Measurements from ENCODE around the gene DLEU7.

DLEU7 gene

DNA sequence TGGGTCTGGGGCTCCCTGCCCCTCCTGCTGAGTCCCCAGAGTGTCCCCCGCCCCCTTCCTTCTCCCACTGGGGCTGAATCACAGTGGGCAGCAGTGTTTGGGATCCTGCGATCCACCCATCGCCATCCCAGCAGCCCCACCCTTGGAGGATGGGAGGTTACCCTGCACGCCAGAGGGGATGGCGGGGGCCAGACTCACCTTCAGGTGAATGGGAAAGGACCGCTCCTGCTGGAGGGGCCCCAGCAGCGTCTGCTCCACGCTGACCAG, 569 bp downstream of the DLEU7 start:
- DNase-seq (ENCODE audit: low spot score), result no peak

- DNase-seq (ENCODE audit: low spot score), result no peak
These were observed 1.1 kb downstream of the DLEU7 start for GRCh38 chr13:50842251-50842989.

DNA sequence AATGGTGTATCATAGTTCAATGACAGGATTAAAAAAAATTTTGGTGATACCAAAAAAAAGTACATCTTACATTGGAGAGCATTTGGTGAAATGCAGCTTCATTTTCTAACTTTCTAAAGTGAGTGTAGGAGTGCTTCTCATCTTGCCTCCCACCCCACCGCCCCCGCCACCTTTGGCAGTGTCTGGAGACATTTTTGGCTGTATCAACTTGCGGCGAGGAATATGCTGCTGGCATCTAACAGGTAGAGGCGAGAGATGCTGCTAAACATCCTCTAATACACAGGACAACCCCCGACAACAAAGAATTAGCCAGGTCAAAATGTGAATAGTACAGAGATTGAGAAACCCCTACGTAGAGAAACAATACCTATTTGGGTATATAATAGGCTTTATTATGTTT, 1.7 kb downstream of the DLEU7 start:
- DNase-seq (ENCODE audit: low spot score), result no peak

DNA sequence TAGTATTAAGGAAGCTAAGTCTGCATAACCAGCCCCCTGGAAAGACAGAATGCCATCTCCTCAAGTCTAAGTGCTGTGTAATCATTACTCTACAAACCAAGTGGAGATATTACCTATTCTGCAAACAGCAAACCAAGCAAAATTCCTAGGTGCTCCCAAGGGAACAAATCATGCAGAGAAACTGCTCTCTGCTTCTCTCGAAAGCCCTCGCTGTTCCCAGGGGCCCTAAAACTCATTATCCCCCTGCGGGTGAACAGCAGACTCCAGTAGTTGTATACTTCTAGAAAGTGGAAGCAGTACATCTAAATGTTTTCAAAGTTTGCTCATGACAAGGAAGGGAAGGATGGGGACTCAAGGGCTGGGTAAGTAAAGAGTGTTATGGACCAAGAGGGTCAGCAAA, 3.2 kb downstream of the DLEU7 start:
- no peak for DNase-seq (ENCODE audit: low spot score)

- DNase-seq (ENCODE audit: low spot score), result no peak
These were observed 3.7 kb downstream of the DLEU7 start for GRCh38 chr13:50839828-50840227.

- DNase-seq (ENCODE audit: low spot score), result no peak
These were observed 4.8 kb downstream of the DLEU7 start for GRCh38 chr13:50838701-50839100.

DNA sequence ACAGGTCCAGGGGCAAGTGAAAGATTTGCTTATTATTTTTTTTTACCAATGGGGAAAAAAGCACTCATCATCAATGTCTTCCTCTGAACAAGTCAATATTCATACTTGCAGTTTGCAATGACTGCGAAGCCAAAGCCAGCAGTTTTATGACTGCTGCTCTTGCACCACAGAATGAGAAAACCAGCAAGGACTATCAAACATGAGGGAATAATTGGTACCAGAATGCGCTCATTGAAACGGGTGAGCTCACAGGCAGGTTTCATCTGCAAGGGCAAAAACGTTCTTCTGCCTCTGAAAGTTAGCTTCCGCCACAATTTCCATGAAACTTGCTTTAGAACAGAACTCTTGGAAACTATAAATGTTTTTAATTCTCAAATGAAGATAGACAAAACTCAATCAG, 5.5 kb downstream of the DLEU7 start:
- DNase-seq (ENCODE audit: low spot score), result no peak

DNA sequence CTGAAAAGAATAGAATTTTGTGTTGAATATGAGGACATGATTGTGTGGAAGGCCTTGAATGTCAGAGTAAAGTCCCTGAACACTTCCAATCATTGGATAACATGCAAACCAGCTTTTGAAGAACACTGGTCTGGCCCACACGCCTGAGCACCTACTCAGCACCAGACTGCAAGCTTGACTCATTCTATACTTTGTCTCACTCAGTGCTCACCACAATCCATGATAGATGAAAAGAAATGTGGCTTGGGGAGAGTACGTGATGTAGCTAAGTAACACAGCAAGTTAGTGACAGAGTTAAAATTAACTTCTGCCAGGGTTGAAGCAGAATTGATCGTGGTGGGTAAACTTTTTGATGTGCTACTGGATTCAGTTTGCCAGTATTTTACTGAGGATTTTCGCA, 12.0 kb downstream of the DLEU7 start:
- no peak for DNase-seq (ENCODE audit: low spot score)

GRCh38 chr13:50829896-50830295, 13.6 kb downstream of the DLEU7 start:
- peak; percentile 40 for DNase-seq (ENCODE audit: low spot score)

DNA sequence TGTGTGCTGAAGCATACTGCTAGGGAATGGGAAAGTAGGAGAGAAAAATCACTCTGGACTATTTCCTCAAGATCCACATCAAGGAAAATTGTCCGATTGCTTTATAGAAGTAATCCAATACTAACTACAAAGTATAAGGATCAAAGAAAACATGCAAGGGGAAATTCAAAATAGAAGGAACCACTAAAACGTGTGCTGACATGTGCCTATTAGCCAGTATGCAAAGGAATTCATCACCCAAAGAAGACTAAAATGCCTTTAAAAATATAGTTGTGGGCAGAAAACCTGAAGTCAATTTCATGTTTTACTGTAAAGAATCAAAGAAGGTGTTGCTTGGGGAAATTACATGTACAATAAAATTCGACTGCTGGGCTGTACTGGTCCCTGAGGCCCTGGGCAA, 14.3 kb downstream of the DLEU7 start:
- DNase-seq (ENCODE audit: low spot score), result no peak

DNA sequence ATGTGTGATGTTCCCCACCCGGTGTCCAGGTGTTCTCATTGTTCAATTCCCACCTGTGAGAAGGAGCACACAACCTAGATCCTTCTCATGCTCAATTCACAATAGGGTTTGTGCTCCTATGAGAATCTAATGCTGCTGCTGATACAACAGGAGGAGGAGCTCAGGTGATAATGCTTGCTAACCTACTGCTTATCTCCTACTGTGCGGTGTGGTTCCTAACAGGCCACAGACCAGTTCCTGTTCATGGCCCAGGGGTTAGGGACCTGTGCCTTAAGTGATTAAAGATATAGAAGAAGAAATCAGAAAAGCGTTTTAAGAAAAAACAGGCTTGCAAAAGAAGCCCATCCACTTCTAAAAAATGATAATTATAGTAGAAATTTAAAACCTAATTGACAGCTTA, 17.5 kb downstream of the DLEU7 start:
- no peak for DNase-seq (ENCODE audit: low spot score)

- DNase-seq (ENCODE audit: low spot score), result no peak
These were observed 31.2 kb downstream of the DLEU7 start for GRCh38 chr13:50812242-50812641.

- no peak for DNase-seq (ENCODE audit: low spot score)
These were observed 32.5 kb downstream of the DLEU7 start for GRCh38 chr13:50810998-50811397.

GRCh38 chr13:50810468-50810867, 33.0 kb downstream of the DLEU7 start:
- DNase-seq (ENCODE audit: low spot score), result no peak

- no peak for DNase-seq (ENCODE audit: low spot score)
These were observed 34.1 kb downstream of the DLEU7 start for GRCh38 chr13:50809133-50810090.

DNA sequence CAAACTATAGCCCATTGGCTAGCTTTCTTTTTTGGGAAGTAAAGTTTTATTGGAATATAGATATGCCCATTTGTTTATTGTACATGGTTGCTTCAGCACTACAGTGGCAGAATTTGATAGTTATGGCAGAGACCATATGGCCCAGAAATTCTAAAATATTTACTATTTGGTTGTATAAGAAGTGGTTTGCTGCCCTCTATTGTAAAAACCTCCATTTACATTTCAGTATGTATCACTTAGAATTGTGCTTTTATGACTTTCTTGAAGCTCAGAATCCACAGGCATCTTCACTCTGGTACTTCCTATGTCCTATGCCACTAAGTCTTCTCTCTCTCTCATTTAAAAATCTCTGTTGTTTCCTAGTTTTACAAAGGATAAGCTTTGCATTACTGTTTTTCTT, 37.7 kb downstream of the DLEU7 start:
- no peak for DNase-seq (ENCODE audit: low spot score)

- DNase-seq (ENCODE audit: low spot score), result peak; percentile 91
These were observed 42.2 kb downstream of the DLEU7 start for GRCh38 chr13:50801087-50801931.

DNA sequence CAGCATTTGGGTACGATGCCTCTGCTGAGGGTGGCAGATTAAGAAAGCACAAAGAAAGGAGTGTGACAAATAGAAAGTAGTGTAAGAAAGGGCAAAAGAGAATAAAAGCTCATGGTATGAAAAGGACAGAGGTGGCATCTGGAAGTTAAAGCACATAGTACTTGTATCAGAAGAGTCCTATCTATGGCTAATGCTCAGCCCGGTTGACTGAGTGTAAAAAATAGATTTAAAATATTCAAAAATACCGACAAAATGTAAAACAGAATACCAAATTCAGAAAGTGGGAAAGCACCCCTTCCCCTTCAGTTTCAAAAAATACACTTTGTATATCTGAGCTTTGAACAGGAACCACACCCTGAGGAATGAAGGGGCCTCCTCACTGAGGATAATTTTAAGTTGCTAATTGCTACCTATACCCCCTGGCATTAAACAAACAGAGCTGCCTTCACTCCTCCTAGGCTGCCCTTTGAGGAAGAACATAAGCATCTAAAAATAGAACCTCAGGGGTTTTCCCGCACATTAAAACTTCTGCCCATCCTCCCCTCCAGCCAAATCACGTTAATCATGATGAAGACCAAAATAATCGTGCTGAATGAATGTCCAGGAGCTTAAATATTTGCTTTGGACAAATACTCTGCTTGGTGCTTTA, 43.3 kb downstream of the DLEU7 start:
- no peak for DNase-seq (ENCODE audit: low spot score)

DNA sequence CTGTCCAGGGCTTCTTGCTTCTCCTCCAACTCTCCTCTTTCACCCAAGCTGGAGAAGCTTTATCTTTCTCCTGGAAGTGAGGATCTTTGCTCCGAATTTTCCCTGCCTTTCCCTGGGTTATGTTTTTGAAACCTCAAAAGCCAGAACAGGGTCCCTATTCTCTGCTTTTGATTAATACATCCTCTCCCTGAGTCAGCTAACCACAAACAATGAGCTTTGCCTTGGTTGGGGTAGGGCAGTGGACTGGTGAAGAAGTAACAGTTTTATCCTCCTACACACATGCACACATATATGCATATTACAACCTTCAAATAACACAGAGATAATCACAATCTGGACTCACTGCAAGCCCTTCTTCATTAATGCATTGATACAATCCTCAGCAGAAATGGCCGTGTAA, 44.6 kb downstream of the DLEU7 start:
- DNase-seq (ENCODE audit: low spot score), result no peak

DNA sequence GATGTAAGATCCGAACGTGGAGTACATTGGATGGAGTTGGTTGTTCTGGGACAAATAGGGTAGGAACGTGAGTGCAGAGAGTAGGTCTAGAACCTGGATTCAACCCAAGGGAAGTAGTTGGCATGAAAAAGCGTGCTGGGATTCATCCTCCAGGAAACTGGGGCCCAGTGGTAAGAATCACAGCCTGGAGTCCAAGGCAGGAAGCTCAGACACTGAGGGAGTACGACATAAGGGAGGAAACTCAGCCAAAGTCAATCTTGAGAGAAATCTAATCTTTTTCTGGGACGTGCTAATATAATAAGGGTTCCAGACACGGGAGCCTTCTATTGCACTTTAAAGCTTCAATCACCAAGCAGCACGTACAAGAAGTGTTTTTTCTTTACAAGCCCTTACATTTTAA, 46.4 kb downstream of the DLEU7 start:
- DNase-seq (ENCODE audit: low spot score), result no peak

GRCh38 chr13:50796463-50796862, 47.0 kb downstream of the DLEU7 start:
- no peak for DNase-seq (ENCODE audit: low spot score)

- no peak for DNase-seq (ENCODE audit: low spot score)
These were observed 49.3 kb downstream of the DLEU7 start for GRCh38 chr13:50794226-50794625.

Measured in Ammon's horn (tissue), 1 donor.